22Rv1 (cell line): ENCODE results near the gene ARG2.

Experiments used
- CTCF ChIP-seq: fragments of 450-650 bp; IDR thresholded peaks from 2 replicates; pipeline ENCODE4 v1.5.1; 2017; ENCODE audit warnings: mild to moderate bottlenecking
- ZFX ChIP-seq: fragments of 450-650 bp; IDR thresholded peaks from 2 replicates; pipeline ENCODE4 v1.6.1; 2017; ENCODE audit warnings: antibody characterized with exemption, borderline replicate concordance

- TF ChIP-seq CTCF (no peak), ZFX (no peak)
Measured at GRCh38 chr14:67581643-67582042, 38.1 kb upstream of the ARG2 start.
